ENCODE measurements around the gene SIL1. TPM values are rescaled to one million over a fixed set of nuclear protein-coding genes. Genes with fewer than 3 reads are reported as not detected.

The SIL1 gene
- total and polyA plus RNA-seq, 2 of the 4 experiments (the other 2 are of a cell fraction), result 56.1 to 66.0 TPM

GRCh38 chr5:138961221-138961620, 236.9 kb downstream of the SIL1 start:
- Histone ChIP-seq H3K4me3 (ENCODE audit: insufficient read depth, low read depth, low read length) (no peak overlapping the region), H2BK15ac (ENCODE audit: low read depth, low read length) (no peak overlapping the region), H2BK5ac (ENCODE audit: low read depth, low read length, poor library complexity, severe bottlenecking) (no peak overlapping the region), H3K27me3 (ENCODE audit: control insufficient read depth, insufficient read depth, low read length) (no peaks in the 10 kb centered on the region), H3K4ac (ENCODE audit: low read depth, low read length) (no peak overlapping the region), H3K27ac (ENCODE audit: insufficient read depth, low read length) (no peak overlapping the region), H3K4me1 (ENCODE audit: control insufficient read depth, insufficient read depth, low read length) (peaks cover 18% of the 10 kb centered on the region; the same call in 1 of the 2 replicates), H4K91ac (ENCODE audit: insufficient read depth, low read depth, low read length) (no peak overlapping the region), H3K9me1 (ENCODE audit: insufficient read depth, low read length) (no peaks in the 10 kb centered on the region), H3K4me2 (ENCODE audit: low read depth, low read length) (no peak overlapping the region), H4K5ac (ENCODE audit: low read depth, low read length) (no peak overlapping the region), H4K20me1 (ENCODE audit: insufficient read depth, low read length) (no peaks in the 10 kb centered on the region), H3K56ac (ENCODE audit: extremely low read depth, insufficient read depth, low read length) (no peak overlapping the region), H3K9me3 (ENCODE audit: control insufficient read depth, insufficient read depth, low read length) (no peaks in the 10 kb centered on the region), H2BK120ac (ENCODE audit: low read depth, low read length) (no peak overlapping the region), H3K23ac (ENCODE audit: low read depth, low read length) (no peak overlapping the region), H3K9ac (ENCODE audit: low read depth, low read length) (no peak overlapping the region), H4K8ac (ENCODE audit: low read depth in 2 of 2, low read length in 2 of 2) (no peak overlapping the region), H2AK5ac (ENCODE audit: low read depth, low read length) (no peak overlapping the region), H2AFZ (replicated peaks; ENCODE audit: low read length, poor library complexity) (no peak overlapping the region), H3K36me3 (ENCODE audit: control insufficient read depth, insufficient read depth, low read length) (no peaks in the 10 kb centered on the region), H2AK9ac (replicated peaks; ENCODE audit: low read depth, low read length, poor library complexity) (no peak overlapping the region), H2BK20ac (ENCODE audit: low read depth, low read length) (no peak overlapping the region), H3K14ac (replicated peaks; ENCODE audit: low read depth, low read length) (no peak overlapping the region), H3K18ac (ENCODE audit: low read depth, low read length) (no peak overlapping the region), H3K79me1 (ENCODE audit: low read depth in 1 of 2, low read length in 2 of 2) (no peaks in the 10 kb centered on the region)
- dilution Hi-C loops (cut with HindIII; ENCODE audit: low sequenced_read_pairs, unreplicated experiment), result no loop called here
- intact Hi-C loops (cut with micrococcal nuclease), result no loop called here
- TF ChIP-seq CHD1 (IDR thresholded peaks at IDR 0.05; ENCODE audit: low read depth, low read length) (no peak), MXI1 (IDR thresholded peaks at IDR 0.05; ENCODE audit: borderline replicate concordance, low read depth, low read length) (no peak), MAFK (IDR thresholded peaks at IDR 0.05; ENCODE audit: low read depth, low read length) (no peak), SMC3 (IDR thresholded peaks at IDR 0.05; ENCODE audit: low read depth, low read length) (no peak), BHLHE40 (IDR thresholded peaks at IDR 0.05; ENCODE audit: low read depth, low read length) (no peak), CEBPB (IDR thresholded peaks at IDR 0.05; ENCODE audit: low read depth, low read length) (no peak), CTCF (conservative IDR thresholded peaks at IDR 0.05; ENCODE audit: low read depth, low read length) (no peak), RAD21 (IDR thresholded peaks at IDR 0.05; ENCODE audit: low read length) (no peak), USF2 (IDR thresholded peaks at IDR 0.05; ENCODE audit: low read depth, low read length) (no peak), RCOR1 (IDR thresholded peaks at IDR 0.05; ENCODE audit: insufficient replicate concordance, low read length) (no peak)
- BruUV-seq (replicated peaks), result no TSS peak
- POLR2A ChIA-PET (ENCODE audit: unreplicated experiment), result no interaction called here
- CTCF ChIA-PET, result no interaction called here
- in situ Hi-C loops (cut with MboI; ENCODE audit: low sequenced_read_pairs), result no loop called here
- DNase-seq, result no peak
- 88% methylated on average over 1 of the region's 1 CpG; no CpG with 5 or more reads in 1 of the 2 experiments for WGBS, 2 experiments (ENCODE audit: extremely low coverage in 2 of 2, insufficient read length in 1 of 2)
- ATAC-seq (ENCODE audit: low read depth), result no peak
